Aorta (tissue), 5 donors: ENCODE measurements around the gene PTBP1. TPM values are rescaled to one million over a fixed set of nuclear protein-coding genes. Genes with fewer than 3 reads are reported as not detected.

Source experiments
- ATAC-seq: fragments of 200-7000 bp; cut with Tn5 transposase; one replicate; pipeline ENCODE4 v1.9.1; 2022; ENCODE audit warnings: moderate library complexity; ENCODE audit not compliant: low FRiP score
- DNase-seq, 2 donors: peaks; one replicate each; pipeline ENCODE4 v3.0.0-alpha.2; 2020
- H3K27ac ChIP-seq, 2 donors: one replicate each; pipeline ENCODE4 v1.5.1; 2013; ENCODE audit warnings: low read length in 2 of 2, mild to moderate bottlenecking in 2 of 2, moderate library complexity in 2 of 2, control low read depth in 1 of 2, inconsistent platforms in 1 of 2, low read depth in 1 of 2
- H3K27me3 ChIP-seq, 2 donors: one replicate each; pipeline ENCODE4 v1.6.1; 2013; ENCODE audit warnings: control low read depth in 1 of 2, low read length in 1 of 2, mild to moderate bottlenecking in 1 of 2, moderate library complexity in 1 of 2; ENCODE audit not compliant: insufficient read depth in 2 of 2, control insufficient read depth in 1 of 2
- H3K36me3 ChIP-seq, 2 donors: one replicate each; pipeline ENCODE4 v1.6.1; 2013; ENCODE audit warnings: control low read depth in 1 of 2, low read length in 1 of 2, mild to moderate bottlenecking in 1 of 2; ENCODE audit not compliant: insufficient read depth in 2 of 2, control insufficient read depth in 1 of 2
- H3K4me1 ChIP-seq, 2 donors: one replicate each; pipeline ENCODE4 v1.6.1; 2013; ENCODE audit warnings: low read length in 2 of 2, control low read depth in 1 of 2, mild to moderate bottlenecking in 1 of 2, moderate library complexity in 1 of 2; ENCODE audit not compliant: insufficient read depth in 2 of 2, control insufficient read depth in 1 of 2
- H3K4me3 ChIP-seq, 2 donors: one replicate each; pipeline ENCODE4 v1.5.1; 2013; ENCODE audit warnings: low read length in 2 of 2, control low read depth in 1 of 2, mild to moderate bottlenecking in 1 of 2
- H3K9me3 ChIP-seq: one replicate; pipeline ENCODE4 v1.6.1; 2013; ENCODE audit warnings: mild to moderate bottlenecking, low read length; ENCODE audit not compliant: control insufficient read depth
- WGBS, 2 donors: extraction: QIAGEN DNeasy Blood & Tissue Kit; methylation state at CpG; one replicate each; pipeline ENCODE4 v1.1.7; 2013; 5-methylcytosine and 5-hydroxymethylcytosine counted together
- intact Hi-C, 2 donors: fragments of 100-400 bp; cut with DNase I; formaldehyde crosslinking; loops; one replicate each; pipeline versions ENCODE4 v1.14.2 to v1.15.0; 2022
- long read RNA-seq, 2 donors: library from polyadenylated mRNA; unstranded; transcript quantifications; one replicate each; pipeline ENCODE4 v2.0.0, GENCODE V29; 2020 to 2021
- polyA plus RNA-seq, 2 donors: library from polyadenylated mRNA; stranded (reverse); fragments of 200-250 nt; gene quantifications; one replicate each; pipeline ENCODE4 v1.2.3, GENCODE V29; 2013
- total RNA-seq, 2 donors: library from RNA; stranded (reverse); fragmentation: NEBNext Ultra II Directional; extraction: Animal tissue kit (Norgen Biotek cat#: 25700); gene quantifications; one replicate each; pipeline ENCODE4 v1.2.1, GENCODE V29; 2021
- donor health status: healthy with polysubstance abuse.
- donor health status: Bipolar disorder and iron deficiency.
- donor health status: DM: no; HTN: no; CAD: no.
- donor health status: DM: no; HTN: no; CAD: no.
- donor health status: DM: yes; HTN: yes; CAD: no.

PTBP1 gene
- total RNA-seq: 100 to 1,000 TPM; 192 to 218 TPM
- 10 to 100 TPM; 46.7 to 90.4 TPM for polyA plus RNA-seq
- long read RNA-seq, donor 1, transcript PTBP1-203 (15 exons, 3,598 nt): major isoform, 52 of 310 reads
- long read RNA-seq, donor 1, transcript PTBP1-206 (4 exons, 1,217 nt): minor isoform, 8 of 310 reads
- long read RNA-seq, donor 1, transcript PTBP1-201 (14 exons, 3,155 nt): minor isoform, 17 of 310 reads
- long read RNA-seq, donor 1, partial matches to known transcripts: 214 of 310 reads
- long read RNA-seq, donor 1, other reads (novel, unspliced or antisense): 19 of 310 reads
- long read RNA-seq, donor 2, transcript PTBP1-201 (14 exons, 3,155 nt): minor isoform, 5 of 88 reads
- long read RNA-seq, donor 2, transcript PTBP1-203 (15 exons, 3,598 nt): major isoform, 15 of 88 reads
- long read RNA-seq, donor 2, partial matches to known transcripts: 39 of 88 reads
- long read RNA-seq, donor 2, other reads (novel, unspliced or antisense): 24 of 88 reads

DNA sequence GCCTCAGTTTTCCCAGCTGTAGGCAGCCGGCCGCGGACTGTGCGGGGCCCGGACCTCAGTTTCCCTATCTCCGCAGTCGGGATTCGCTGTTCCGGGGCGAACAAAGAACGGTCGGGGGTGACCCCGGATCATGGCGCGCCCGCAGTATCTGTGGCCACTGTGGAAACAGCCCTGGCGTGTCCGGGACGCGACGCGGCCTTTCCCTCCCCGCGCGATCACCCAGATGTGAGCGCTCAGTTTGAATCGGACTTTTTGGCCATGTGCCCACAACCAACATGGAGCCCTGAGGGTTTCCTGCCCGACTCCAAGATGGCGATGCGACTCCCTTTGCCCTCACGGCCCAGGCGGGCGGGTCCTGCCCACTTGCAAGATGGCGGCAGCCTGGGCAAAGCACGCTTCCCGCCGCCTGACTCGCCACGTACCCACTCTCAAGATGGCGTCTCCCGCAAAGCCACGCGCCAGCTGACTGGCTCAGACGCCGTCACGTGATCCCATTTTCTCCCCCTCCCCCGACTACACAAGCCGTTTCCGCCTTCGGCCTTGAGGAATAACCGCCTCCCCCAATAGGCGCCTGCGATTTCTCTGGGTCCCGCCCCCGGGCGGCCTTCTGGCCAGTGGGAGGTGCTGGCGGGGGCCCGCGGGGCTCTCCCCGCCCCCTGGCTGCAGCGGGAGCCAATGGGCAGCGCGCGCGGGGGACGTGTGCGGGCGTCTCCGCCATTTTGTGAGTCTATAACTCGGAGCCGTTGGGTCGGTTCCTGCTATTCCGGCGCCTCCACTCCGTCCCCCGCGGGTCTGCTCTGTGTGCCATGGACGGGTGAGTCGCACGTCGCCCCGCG is at the start of gene PTBP1:
Gene PTBP1 (plus strand): TSS at position 761 of the 836 bp plus-strand sequence. CDS start 46 bp downstream, at position 807.
- DNase-seq: peak; percentile 100
- peak; percentile 95 for ATAC-seq
- H3K27ac ChIP-seq: peak within 1 kb of the TSS in 1 of 2 donors; percentile 79
- peaks cover 3% of the 10 kb centered on the region in 2 donors for H3K4me1 ChIP-seq
- H3K4me3 ChIP-seq: peak within 1 kb of the TSS; percentile 91 to 96
- no peaks in the 10 kb centered on the region for H3K36me3 ChIP-seq
- intact Hi-C loops: loop anchor here in 1 of 2 donors (5.0 kb wide), 2 partner anchors 120 to 135 kb away; partner anchors contain the start of genes FSTL3 and RNF126
- 0 to 1% methylated on average over 79 to 83 of the region's 83 CpGs for WGBS, 2 donors
- no peaks in the 10 kb centered on the region for H3K9me3 ChIP-seq
- H3K27me3 ChIP-seq: no peaks in the 10 kb centered on the region

DNA sequence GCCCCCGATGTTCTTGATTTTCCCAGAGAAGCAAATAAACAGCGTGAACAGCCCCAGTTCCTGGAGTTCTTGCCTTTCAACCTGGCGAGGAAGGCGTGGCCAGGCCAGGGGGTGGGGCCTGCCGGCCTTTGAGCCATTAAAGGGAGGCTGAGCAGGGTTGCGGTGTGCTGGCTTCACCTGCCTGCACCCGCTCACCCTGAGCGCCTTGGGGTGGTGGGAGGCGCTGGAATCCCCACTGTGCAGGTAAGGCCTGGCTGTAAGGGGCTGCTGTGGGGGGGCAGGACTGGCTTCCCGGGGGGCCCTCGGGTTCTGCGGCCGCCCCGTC is 49.0 kb upstream of the PTBP1 start:
- ATAC-seq: no peak
- H3K4me1 ChIP-seq: no peaks in the 10 kb centered on the region
- peaks cover 2% of the 10 kb centered on the region for H3K9me3 ChIP-seq
- no peaks in the 10 kb centered on the region for H3K27me3 ChIP-seq
- DNase-seq: no peak
- no peaks in the 10 kb centered on the region for H3K36me3 ChIP-seq
- WGBS, 2 donors: 85 to 88% methylated on average over 14 of the region's 14 CpGs
- H3K27ac ChIP-seq: no peak overlapping the region
- no peak overlapping the region for H3K4me3 ChIP-seq
- intact Hi-C loops: no loop called here

DNA sequence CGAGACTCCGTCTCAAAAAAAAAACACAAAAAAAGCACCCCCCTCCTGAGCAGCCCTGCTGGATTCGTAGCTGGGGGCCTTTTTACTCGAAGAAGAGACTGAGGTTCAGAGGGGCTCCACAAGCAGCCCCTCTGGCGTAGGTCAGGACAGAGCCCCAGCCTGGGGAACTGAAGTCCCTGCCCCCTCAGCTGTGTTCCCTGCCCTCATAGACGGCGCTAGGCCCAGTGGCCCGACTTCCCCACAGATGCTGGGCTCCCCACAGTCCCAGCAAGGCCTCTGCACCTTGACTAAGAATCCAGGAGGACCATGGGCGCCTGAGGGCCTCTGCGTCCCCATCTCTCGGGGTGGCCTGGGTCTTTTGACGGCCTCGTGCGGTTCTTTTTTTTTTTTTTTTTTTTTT is 47.4 kb upstream of the PTBP1 start:
- Histone ChIP-seq H3K27ac (no peak overlapping the region), H3K4me3 (no peak overlapping the region), H3K27me3 (no peaks in the 10 kb centered on the region), H3K36me3 (no peaks in the 10 kb centered on the region), H3K4me1 (no peaks in the 10 kb centered on the region), H3K9me3 (peaks cover 2% of the 10 kb centered on the region)
- no peak for DNase-seq
- intact Hi-C loops: no loop called here
- 65 to 77% methylated on average over 14 of the region's 14 CpGs for WGBS, 2 donors
- no peak for ATAC-seq

DNA sequence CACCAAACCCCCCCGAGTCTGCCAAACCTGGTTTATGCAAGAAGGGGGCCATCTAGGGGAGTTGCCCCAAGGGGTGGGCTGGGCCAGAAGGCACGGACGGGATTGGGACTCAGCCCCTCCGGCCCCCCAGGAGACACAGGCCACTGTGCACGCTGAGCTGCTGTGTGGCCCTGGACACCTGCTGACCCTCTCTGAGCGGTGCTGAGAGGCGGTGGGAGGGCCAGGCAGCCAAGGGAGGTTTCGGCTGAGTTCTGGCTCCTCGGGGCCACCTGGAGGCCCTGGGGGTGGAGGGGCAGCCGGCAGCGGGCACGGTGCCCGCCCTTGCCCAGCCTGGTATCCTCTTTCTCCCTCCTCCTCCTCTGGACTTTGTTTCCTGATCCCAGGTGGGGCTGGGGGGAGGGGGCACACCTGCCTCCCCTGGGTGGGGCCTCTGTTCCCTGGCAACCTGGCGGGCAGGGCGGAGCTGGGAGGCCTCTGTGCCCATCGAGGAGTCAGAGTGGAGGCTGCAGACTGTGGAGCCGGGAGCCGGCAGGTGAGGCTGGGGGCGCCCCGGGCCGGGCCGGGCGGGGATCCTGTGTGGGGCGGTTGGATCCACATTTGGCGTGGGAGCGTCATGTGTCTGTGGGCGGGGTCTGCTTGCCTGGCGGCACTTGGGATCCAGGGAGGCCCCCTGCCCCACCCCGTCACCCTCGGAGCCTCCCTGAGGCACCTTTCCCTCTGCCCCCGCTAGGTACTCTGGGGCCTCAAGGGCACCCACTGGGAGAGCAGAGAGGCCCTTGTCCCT is 46.4 kb upstream of the PTBP1 start, which contains the start of gene MISP:
Gene MISP (plus strand): TSS at position 473 of the 784 bp plus-strand sequence. CDS start 5,835 bp downstream, outside the sequence.
- Histone ChIP-seq H3K4me3 (no peak within 1 kb of the TSS), H3K36me3 (no peaks in the 10 kb centered on the region), H3K9me3 (peaks cover 2% of the 10 kb centered on the region), H3K27ac (no peak within 1 kb of the TSS), H3K27me3 (no peaks in the 10 kb centered on the region), H3K4me1 (no peaks in the 10 kb centered on the region)
- intact Hi-C loops: no loop called here
- 57 to 60% methylated on average over 29 to 31 of the region's 31 CpGs for WGBS, 2 donors
- no peak for ATAC-seq
- DNase-seq: peak in 1 of 2 donors; percentile 75

DNA sequence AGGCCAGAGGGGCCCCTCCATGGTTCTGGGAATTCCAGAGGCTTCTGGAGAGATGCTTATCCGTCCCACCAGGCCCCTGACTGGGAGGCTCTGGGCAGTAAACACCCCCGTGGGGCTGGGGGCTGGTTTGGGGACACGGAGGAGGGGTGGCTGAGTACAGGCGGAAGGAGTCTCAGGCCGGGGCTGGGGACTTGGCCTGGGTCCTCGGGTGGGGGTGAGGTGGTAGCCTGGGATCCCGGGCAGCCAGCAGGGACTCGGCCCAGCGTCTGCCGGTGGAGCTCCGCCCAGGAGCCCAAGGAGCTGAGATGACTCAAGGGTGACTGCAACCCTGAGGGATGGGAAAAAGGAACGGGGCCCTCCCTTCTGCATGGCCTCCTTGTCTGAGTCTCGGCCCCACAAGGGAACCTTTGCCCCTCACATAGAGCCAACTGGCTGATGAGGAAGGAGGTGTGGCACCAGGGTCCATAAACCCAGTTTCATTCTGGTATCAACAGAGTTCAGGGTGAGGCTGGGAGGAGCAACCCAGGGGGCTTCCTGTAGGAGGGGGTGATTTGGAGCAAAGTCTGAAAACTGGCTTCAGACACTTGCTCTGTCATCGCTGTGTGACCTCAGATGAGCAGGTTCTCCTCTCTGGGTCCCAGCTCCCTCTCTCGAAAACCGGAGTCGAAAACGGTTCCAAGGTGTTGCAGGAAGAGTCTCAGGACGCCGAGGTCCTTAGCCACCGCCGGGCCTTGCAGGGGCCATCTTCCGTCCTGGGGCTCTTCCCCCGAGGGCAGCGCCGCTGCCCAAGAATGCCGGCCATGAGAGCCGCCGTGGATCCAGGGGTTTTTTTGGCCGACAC is 45.5 kb upstream of the PTBP1 start:
- Histone ChIP-seq H3K27ac (no peak overlapping the region), H3K9me3 (no peaks in the 10 kb centered on the region), H3K4me3 (no peak overlapping the region), H3K27me3 (no peaks in the 10 kb centered on the region), H3K36me3 (no peaks in the 10 kb centered on the region), H3K4me1 (no peaks in the 10 kb centered on the region)
- WGBS, 2 donors: 55 to 58% methylated on average over 28 to 30 of the region's 30 CpGs
- no peak for ATAC-seq
- peak in 1 of 2 donors; percentile 81 for DNase-seq
- intact Hi-C loops: no loop called here

DNA sequence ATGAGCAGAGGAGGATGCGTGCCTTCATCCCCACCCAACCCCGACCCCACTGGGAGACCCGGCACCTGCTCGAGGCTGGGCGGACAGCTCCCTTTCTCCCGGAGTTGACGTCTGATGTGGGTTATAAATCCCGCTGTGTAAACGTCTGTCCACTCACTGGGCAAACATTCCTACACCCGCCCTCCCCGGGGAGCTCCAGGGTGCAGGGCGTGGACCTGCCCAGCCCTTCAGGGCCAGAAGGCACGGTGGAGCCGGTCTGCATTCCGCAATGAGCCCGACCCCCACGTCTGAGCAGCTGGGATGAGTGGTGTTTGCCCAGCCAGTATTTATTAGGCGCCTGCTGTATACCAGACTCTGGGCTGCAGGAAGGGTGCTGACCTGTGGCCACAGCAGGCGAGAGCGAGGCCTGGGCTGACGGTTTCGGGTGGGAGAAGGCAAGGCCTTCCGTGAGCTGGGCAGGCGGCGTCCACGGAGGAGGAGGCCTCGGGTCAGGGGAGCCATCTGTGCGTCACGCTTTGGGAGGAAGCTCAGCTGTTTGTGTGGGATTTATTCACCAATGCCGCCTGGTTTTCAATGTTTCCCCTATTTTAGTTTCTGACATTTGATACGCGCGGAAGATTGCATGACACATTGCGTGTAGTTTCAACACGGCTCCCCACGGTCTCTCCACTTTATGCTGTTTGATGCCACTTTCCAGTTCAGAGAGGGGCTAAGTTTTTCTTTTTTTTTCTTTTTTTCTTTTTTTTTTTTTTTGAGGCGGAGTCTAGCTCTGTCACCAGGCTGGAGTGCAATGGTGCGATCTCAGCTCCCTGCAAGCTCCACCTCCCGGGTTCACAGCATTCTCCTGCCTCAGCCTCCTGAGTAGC is 44.4 kb upstream of the PTBP1 start:
- WGBS, 2 donors: 41% methylated on average over 33 to 39 of the region's 39 CpGs
- no peaks in the 10 kb centered on the region for H3K27me3 ChIP-seq
- H3K9me3 ChIP-seq: no peaks in the 10 kb centered on the region
- H3K4me3 ChIP-seq: no peak overlapping the region
- no peaks in the 10 kb centered on the region for H3K36me3 ChIP-seq
- H3K4me1 ChIP-seq: no peaks in the 10 kb centered on the region
- ATAC-seq (no peak), DNase-seq (peak; percentile 73 to 80)
- no peak overlapping the region for H3K27ac ChIP-seq
- intact Hi-C loops: no loop called here

DNA sequence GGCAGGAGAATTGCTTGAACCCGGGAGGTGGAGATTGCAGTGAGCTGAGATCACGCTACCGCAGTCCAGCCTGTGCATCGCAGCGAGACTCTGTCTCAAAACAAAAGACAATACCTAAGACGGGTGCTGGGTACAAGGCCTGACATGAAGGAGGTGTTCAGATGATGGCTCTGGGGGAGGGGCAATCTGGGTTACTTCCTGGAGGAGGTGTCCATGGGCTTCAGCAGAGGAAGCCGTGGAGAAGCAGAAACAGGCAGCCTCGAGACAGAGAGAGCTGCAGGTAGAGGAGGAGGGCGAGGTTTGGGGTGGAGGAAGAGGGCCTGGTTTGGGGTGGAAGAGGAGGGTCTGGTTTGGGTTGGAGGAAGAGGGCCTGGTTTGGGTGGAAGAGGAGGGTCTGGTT is 42.7 kb upstream of the PTBP1 start:
- Histone ChIP-seq H3K27me3 (no peaks in the 10 kb centered on the region), H3K4me1 (no peaks in the 10 kb centered on the region), H3K4me3 (no peak overlapping the region), H3K27ac (no peak overlapping the region), H3K9me3 (peaks cover 3% of the 10 kb centered on the region), H3K36me3 (no peaks in the 10 kb centered on the region)
- DNase-seq: no peak
- ATAC-seq: no peak
- intact Hi-C loops: no loop called here
- 93 to 95% methylated on average over 9 of the region's 9 CpGs for WGBS, 2 donors
